CD4-positive, alpha-beta T cell (primary cell): ENCODE results near the gene MAP4K3. TPM values are rescaled to one million over a fixed set of nuclear protein-coding genes. Genes with fewer than 3 reads are reported as not detected.

Source experiments
- ATAC-seq: fragments of 200-7000 bp; cut with Tn5 transposase; one replicate; pipeline ENCODE4 v1.10.0; 2022; ENCODE audit warnings: mild to moderate bottlenecking; ENCODE audit not compliant: poor library complexity
- CTCF ChIA-PET: fragments of 350-600 bp; sonication (Branson Sonifier 250); formaldehyde crosslinking; loops from one replicate; lab custom pipeline; 2021; ENCODE audit warnings: antibody characterized with exemption, inconsistent platforms; lab: Charles Lee
- POLR2A ChIA-PET: fragments of 350-600 bp; sonication (Branson Sonifier 250); formaldehyde crosslinking; loops from one replicate; lab custom pipeline; 2021; ENCODE audit warnings: antibody characterized with exemption, inconsistent platforms; lab: Charles Lee
- DNase-seq, 14 experiments: peaks; one replicate each; pipeline ENCODE4 v3.0.0-alpha.2; 2013 to 2020; ENCODE audit warnings: mixed read lengths in 2 of 14
- H3K27ac ChIP-seq, 2 donors: one replicate each; pipeline versions ENCODE4 v1.5.1 to v1.7.0; 2013; ENCODE audit warnings: low read length in 2 of 2, low read depth in 1 of 2, mild to moderate bottlenecking in 1 of 2
- H3K27me3 ChIP-seq, 2 experiments: 1 replicate in 1 of 2; 2 replicates in 1 of 2; pipeline versions ENCODE4 v1.6.1 to v1.7.0; 2013; ENCODE audit warnings: low read length in 2 of 2, control low read depth in 1 of 2, mild to moderate bottlenecking in 1 of 2, moderate library complexity in 1 of 2; ENCODE audit not compliant: insufficient read depth in 2 of 2, control insufficient read depth in 1 of 2
- H3K36me3 ChIP-seq: one replicate; pipeline ENCODE4 v1.6.1; 2013; ENCODE audit warnings: low read length, control low read depth; ENCODE audit not compliant: insufficient read depth
- H3K4me1 ChIP-seq: one replicate; pipeline ENCODE4 v1.6.1; 2013; ENCODE audit warnings: low read length, control low read depth; ENCODE audit not compliant: insufficient read depth
- H3K4me3 ChIP-seq: one replicate; pipeline ENCODE4 v1.5.1; 2013; ENCODE audit warnings: mild to moderate bottlenecking, low read length, moderate library complexity
- H3K9me3 ChIP-seq, 2 experiments: 1 replicate in 1 of 2; 2 replicates in 1 of 2; pipeline versions ENCODE4 v1.6.1 to v1.7.0; 2013; ENCODE audit warnings: low read length in 2 of 2, mild to moderate bottlenecking in 2 of 2, control low read depth in 1 of 2, moderate library complexity in 1 of 2; ENCODE audit not compliant: control insufficient read depth in 1 of 2, insufficient read depth in 1 of 2
- H3K27ac Mint-ChIP-seq: one replicate; pipeline ENCODE4 v1.8.0; 2020; ENCODE audit warnings: mixed read lengths
- H3K27me3 Mint-ChIP-seq: one replicate; pipeline ENCODE4 v1.8.0; 2021; ENCODE audit warnings: mixed read lengths
- H3K36me3 Mint-ChIP-seq: one replicate; pipeline ENCODE4 v1.8.0; 2021; ENCODE audit warnings: low read depth, mixed read lengths
- H3K4me1 Mint-ChIP-seq: one replicate; pipeline ENCODE4 v1.8.0; 2021; ENCODE audit warnings: low read depth, mixed read lengths
- H3K4me3 Mint-ChIP-seq: one replicate; pipeline ENCODE4 v1.8.0; 2020; ENCODE audit warnings: mild to moderate bottlenecking, mixed read lengths
- H3K9me3 Mint-ChIP-seq: one replicate; pipeline ENCODE4 v1.8.0; 2020; ENCODE audit warnings: mixed read lengths
- CTCF ChIP-seq: fragments of 200-600 bp; IDR thresholded peaks from one replicate; pipeline ENCODE4 v1.8.0; 2022; ENCODE audit warnings: antibody characterized with exemption, mild to moderate bottlenecking
- intact Hi-C, 2 experiments: fragments of 100-400 bp; cut with DNase I in 1 of 2; cut with micrococcal nuclease in 1 of 2; formaldehyde crosslinking; loops; one replicate each; pipeline versions ENCODE4 v1.15.1 to v1.9.0; 2023 to 2025; cut with DNase I, micrococcal nuclease
- total RNA-seq, 174 experiments: library from RNA in 2 of 174; stranded (reverse) in 2 of 174; gene quantifications; one replicate each; pipeline ENCODE4 v1.2.3 and lab custom pipeline; 2021 to 2026

Gene MAP4K3
- total RNA-seq, 2 experiments from 2014 or later: 18.4 to 22.5 TPM

- no peak for DNase-seq
- TF ChIP-seq CTCF: no peak
- Mint-ChIP-seq H3K27me3 (no peaks in the 10 kb centered on the region), H3K9me3 (no peaks in the 10 kb centered on the region), H3K4me3 (no peak overlapping the region), H3K4me1 (peaks cover 85% of the 10 kb centered on the region), H3K27ac (no peak overlapping the region), H3K36me3 (no peaks in the 10 kb centered on the region)
- no peak for ATAC-seq
- intact Hi-C loops: no loop called here
- no peak overlapping the region for H3K4me3 ChIP-seq
- H3K9me3 ChIP-seq: no peaks in the 10 kb centered on the region
- peaks cover 3% of the 10 kb centered on the region for H3K4me1 ChIP-seq
- no peak overlapping the region for H3K27ac ChIP-seq
- ChIA-PET CTCF (no interaction called here), POLR2A (interaction anchor here (2.0 kb wide), 1 partner anchor 9 kb away, joined by 4 read pairs; no protein-coding TSS in a partner anchor)
- H3K27me3 ChIP-seq: no peaks in the 10 kb centered on the region
- no peaks in the 10 kb centered on the region for H3K36me3 ChIP-seq
Observed at GRCh38 chr2:39409697-39410389, 27.2 kb downstream of the MAP4K3 start.

DNA sequence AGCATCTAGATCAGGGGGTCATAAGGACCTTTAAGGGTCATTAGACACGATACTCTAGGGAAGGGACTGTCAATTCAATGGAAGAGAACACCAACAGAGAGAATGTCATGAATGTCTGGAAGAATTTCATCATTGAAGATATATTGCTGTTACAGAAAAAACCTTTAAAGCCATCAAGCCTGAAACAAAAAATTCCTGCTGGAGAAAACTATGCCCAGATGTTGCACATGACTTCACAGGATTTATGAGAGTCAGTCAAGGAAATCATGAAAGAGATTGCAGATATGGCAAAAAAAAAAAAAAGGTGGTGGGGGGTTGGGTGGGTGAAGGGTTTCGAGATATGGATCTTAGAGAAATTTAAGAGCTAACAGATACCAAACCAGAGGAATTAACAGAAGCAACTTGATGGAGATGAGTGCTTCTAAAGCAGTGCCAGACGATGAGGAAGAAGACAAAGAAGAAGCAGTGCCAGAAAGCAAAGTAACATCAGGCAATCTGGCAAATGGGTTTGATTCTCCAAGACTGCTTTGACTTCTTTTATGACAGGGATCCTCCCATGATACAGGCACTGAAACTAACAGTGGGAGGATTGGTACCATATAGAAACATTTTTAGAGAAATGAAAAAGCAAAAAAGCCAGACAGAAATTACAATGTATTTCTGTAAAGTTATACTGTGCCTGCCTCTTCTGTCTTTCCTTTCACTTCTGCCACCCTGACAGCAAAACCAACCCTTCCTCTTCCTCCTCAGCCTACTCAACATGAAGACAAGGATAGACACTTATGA is 28.5 kb downstream of the MAP4K3 start:
- intact Hi-C loops: no loop called here
- peaks cover 10% of the 10 kb centered on the region for H3K4me1 ChIP-seq
- no peak overlapping the region for H3K27ac ChIP-seq
- H3K4me1 Mint-ChIP-seq: peaks cover 88% of the 10 kb centered on the region
- H3K36me3 ChIP-seq: no peaks in the 10 kb centered on the region
- ChIA-PET POLR2A (interaction anchor here (1.0 kb wide), 1 partner anchor 30 kb away, joined by 4 read pairs; no protein-coding TSS in a partner anchor), CTCF (no interaction called here)
- no peaks in the 10 kb centered on the region for H3K27me3 ChIP-seq
- H3K4me3 Mint-ChIP-seq: peak overlapping the region; percentile 25
- H3K27ac Mint-ChIP-seq: no peak overlapping the region
- TF ChIP-seq CTCF: no peak
- ATAC-seq: no peak
- no peaks in the 10 kb centered on the region for H3K9me3 Mint-ChIP-seq
- H3K27me3 Mint-ChIP-seq: no peaks in the 10 kb centered on the region
- H3K4me3 ChIP-seq: no peak overlapping the region
- H3K9me3 ChIP-seq: no peaks in the 10 kb centered on the region
- peak in 1 of 14 experiments; percentile 18 for DNase-seq
- H3K36me3 Mint-ChIP-seq: no peaks in the 10 kb centered on the region

GRCh38 chr2:39407516-39408296 is 29.4 kb downstream of the MAP4K3 start:
- Histone ChIP-seq H3K4me1 (peaks cover 15% of the 10 kb centered on the region), H3K9me3 (no peaks in the 10 kb centered on the region), H3K27me3 (no peaks in the 10 kb centered on the region), H3K36me3 (no peaks in the 10 kb centered on the region), H3K4me3 (no peak overlapping the region), H3K27ac (no peak overlapping the region)
- ChIA-PET POLR2A (no interaction called here), CTCF (no interaction called here)
- Mint-ChIP-seq H3K9me3 (no peaks in the 10 kb centered on the region), H3K27ac (no peak overlapping the region), H3K36me3 (no peaks in the 10 kb centered on the region), H3K4me1 (peaks cover 89% of the 10 kb centered on the region), H3K4me3 (no peak overlapping the region), H3K27me3 (no peaks in the 10 kb centered on the region)
- intact Hi-C loops: no loop called here
- DNase-seq (no peak), ATAC-seq (no peak)
- TF ChIP-seq CTCF: no peak
